GM19025 (cell line): ENCODE results near the gene SDSL.

Source experiments
- ATAC-seq: cut with Tn5 transposase; IDR thresholded peaks from one replicate; pipeline ENCODE4 v1.9.1; 2021; ENCODE audit warnings: mild to moderate bottlenecking, low read depth, moderate library complexity; ENCODE audit not compliant: unreplicated experiment

SDSL gene, protein sequence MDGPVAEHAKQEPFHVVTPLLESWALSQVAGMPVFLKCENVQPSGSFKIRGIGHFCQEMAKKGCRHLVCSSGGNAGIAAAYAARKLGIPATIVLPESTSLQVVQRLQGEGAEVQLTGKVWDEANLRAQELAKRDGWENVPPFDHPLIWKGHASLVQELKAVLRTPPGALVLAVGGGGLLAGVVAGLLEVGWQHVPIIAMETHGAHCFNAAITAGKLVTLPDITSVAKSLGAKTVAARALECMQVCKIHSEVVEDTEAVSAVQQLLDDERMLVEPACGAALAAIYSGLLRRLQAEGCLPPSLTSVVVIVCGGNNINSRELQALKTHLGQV

DNA sequence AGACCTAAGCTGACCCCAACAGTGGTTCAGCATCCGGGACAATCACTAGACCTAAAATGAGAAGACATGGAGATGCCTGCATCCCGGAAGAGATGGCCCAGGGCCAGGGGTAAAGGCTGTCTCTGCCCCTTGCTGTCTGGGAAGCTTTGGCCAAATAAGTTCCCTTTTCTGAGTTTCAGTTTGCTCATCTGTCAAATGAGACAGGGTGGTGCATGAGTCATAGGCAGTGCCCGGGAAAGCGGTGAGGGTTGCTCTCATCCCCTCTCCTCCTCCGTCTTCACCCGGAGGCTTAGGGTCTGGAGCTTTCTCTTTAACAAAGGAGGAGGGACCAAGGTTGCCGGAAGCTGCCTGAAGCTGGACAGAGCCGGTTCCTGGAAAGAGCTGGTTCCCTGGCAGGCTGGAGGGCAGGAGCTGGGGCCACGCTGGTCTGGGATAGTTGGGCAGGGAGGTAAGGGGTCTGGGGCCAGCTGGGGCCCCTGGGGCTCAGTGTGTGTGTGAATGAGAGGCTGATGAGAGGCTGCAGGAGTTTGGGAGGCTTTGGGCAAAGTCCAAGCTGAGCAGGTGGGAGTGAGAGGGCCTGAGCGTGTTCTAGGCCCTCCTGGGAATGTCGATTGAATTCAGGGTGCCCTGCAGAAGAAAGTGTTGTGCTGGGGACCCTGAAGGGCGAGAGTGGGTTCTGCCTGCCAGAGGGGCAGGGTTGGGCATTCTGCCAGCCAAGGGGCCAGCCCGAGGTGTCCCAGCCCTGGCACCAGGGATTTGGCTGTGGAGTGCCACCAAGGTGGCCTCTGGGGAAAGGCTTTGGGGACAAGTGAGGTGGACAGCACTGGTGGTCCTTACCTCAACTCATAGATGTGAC lies at the start of gene SDSL:
Gene SDSL, plus strand, starts transcription at position 351 of the 856 bp plus-strand sequence. CDS start 5,603 bp downstream, outside the sequence.
- peak; percentile 76 for ATAC-seq

DNA sequence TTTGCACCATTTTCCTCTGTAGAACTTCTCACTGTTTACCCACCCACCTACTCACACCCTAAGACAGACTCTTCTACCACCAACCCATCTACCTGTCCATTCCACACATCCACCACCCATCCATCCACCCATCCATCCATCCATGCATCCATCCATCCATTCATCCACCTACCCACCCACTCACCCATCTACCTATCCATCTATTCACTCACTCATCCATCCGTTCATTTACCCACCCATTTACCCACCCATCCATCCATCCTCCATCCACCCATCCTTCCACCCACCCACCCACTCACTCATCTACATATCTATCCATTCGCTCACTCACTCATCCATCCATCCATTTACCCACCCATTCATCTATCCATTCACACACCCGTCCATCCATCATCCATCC lies 48.7 kb upstream of the SDSL start:
- no peak for ATAC-seq

DNA sequence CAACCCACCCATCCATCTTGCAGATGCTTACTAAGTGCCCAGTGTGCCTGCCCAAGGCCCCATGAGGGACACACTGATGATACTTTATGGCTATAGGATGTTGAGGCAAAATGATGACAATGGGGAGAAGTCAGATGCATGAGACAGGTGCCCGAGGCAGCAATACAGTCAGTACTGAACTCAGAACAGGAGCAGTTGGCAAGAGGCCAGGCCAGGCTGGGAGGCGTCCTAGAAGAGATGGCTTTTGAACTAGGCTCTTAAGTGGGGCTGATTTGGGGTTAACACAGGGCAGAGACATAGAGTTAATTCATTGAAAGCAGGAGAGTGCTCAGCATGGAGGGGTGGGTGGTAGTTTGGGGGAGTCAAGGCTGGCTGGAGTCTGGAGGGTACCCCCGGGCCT lies 48.2 kb upstream of the SDSL start:
- no peak for ATAC-seq

DNA sequence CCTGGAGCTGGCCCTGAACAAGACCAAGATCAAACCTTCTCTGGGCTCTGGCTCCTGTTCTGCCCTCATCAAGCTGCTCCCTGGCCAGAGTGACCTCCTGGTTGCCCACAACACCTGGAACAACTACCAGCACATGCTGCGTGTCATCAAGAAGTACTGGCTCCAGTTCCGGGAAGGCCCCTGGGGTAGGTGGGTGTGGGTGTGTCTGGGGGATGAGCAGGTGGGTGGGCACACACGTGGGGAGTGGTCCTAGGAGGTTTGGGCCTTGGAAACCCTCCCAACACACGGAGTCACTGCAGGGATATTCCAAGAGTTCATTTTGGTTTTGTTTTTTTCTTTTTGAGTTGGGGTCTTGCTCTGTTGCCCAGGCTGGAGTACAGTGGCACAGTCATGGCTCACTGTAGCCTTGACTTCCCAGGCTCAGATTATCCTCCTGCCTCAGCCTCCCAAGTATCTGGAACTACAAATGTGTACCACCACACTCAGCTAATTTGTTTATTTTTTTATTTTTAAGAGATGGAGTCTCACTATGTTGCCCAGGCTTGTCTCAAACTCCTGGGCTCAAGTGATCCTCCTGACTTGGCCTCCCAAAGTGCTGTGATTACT lies 47.3 kb upstream of the SDSL start:
- ATAC-seq = no peak

DNA sequence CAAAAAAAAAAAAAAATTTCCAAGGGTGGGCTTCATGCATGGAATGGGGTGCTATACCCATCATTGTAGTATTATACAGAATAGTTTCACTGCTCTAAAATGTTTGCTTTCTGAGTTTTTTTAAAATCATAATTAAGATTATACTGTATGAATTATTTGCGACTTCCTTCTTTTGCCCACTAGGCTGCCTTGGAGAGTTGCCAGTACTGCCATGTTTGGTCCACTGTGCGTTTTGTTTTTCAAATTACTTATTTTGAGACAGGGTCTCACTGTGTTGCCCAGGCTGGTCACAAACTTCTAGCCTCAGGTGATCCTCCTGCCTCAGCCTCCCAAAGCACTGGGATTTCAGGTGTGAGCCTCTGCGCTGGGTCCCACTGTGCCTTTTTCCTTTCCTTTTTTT lies 43.9 kb upstream of the SDSL start:
- no peak for ATAC-seq

DNA sequence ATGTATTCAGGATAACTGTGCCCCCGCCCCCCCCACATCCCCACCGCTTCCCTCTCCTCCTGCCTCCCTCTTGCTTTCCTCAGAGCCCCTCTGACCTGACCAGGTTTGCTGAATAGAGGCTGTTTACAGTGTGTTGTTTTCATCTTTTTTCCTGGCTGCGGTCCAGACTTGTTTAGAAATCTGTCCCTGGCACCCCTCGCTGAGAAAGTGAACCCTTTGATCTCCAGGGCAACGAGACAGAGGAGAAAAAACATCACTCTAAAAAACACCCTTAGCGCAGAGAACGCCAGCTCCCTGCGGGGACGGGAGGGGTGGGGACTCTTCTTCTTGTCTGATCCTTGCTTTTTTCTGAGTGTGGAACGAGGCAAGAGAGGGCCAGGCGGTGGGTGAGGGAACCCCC lies 41.0 kb upstream of the SDSL start:
- ATAC-seq = no peak

DNA sequence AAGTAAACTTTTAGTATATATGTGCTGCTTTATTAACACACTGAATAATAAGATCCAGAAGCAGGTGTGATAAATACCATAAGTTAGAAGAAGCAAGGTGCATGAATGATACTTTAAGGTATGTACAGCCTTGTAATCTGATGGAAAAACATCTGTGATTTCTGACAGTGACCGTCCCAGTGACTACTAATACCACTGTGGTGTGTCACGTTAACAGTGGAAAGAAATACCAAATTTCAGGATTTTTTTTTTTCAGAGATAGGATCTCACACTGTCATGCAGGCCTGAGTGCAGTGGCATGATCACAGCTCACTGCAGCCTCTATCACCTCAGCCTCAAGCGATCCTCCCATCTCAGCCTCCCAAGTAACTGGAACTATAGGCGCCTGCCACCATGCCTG lies 40.0 kb upstream of the SDSL start:
- ATAC-seq = no peak

DNA sequence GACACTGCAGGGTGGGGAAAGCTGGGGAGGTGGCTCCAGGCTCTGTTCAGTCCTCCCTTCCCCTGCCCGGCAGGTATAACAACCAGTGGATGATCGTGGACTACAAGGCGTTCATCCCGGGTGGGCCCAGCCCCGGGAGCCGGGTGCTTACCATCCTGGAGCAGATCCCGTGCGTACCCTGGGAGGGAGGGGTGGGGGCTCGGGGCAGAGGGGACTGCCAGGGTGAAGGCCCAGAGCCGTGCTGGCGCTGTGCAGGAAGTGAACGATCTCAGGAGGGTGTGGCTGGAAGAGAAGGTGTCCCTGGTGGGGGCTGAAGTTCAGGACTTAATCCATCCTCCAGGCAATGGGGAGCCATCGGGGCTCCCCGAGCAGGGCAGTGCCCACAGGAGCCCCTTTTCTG lies 37.4 kb upstream of the SDSL start:
- ATAC-seq = no peak

DNA sequence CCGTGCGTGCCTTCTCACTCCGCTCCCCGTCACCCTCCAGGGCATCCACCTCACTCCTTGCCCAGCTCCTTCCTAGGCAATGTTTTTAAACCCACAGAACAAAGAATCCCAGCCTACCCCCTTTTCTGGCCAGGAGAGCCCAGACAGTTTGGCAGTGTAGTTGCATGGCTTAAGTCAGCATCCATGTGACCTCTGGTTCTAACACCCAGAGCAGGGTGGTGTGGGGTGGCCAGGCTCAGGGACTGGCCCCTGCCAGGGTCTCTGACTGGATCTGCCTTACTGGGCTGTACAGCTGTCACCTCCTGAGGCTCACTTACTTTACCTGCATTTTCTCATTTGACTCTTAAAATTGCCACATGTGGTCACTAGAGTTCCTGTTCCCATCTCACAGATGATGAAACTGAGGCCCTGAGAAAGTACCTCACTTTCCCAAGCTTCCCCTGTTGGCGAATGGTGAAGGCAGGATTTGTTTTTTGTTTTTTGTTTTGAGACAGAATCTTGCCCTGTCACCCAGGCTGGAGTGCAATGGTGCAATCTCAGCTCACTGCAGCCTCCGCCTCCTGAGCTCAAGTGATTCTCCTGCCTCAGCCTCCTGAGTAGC lies 36.8 kb upstream of the SDSL start:
- no peak for ATAC-seq

DNA sequence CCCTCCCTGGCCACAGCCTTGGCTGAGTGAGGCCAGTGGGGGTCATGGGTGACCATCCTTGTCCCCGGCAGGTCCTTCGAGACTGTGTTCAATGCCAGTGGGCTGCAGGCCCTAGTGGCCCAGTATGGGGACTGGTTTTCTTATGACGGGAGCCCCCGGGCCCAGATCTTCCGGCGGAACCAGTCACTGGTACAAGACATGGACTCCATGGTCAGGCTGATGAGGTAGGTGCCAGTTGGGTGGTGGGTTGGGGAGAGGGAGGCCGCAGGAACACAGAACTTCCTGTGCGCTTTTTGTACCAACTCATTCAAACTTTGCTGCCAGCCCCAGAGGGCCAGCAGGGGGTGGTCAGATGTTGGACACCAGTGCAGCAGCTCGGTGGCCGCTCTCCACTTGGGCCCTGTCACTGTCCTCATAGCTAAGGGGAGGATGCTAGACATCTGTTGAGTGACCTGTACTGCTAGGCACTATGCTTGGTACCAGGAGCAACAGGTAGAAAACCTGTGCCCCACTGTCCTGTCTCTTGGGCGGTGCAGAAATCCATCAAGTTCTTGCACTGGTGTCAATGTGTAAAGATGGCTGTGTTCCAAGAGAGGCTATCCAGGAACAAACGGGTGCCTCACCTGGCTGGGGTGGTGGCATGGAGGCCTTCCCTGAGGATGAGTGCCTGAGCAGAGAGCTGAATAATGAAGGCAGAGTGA lies 35.2 kb upstream of the SDSL start:
- ATAC-seq = no peak

DNA sequence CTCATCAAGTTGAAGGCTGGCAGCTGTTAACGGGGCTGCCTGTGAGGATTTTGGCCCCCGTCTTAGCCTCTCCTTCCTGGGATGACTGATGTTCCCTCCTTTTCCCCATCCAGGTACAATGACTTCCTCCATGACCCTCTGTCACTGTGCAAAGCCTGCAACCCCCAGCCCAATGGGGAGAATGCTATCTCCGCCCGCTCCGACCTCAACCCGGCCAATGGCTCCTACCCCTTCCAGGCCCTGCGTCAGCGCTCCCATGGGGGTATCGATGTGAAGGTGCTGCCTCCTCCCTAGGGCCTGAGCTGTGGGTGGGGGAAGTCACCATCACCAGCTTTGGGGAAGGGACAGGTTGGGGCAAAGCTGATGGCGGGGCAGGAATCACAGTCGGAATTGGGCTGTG lies 34.5 kb upstream of the SDSL start:
- no peak for ATAC-seq

DNA sequence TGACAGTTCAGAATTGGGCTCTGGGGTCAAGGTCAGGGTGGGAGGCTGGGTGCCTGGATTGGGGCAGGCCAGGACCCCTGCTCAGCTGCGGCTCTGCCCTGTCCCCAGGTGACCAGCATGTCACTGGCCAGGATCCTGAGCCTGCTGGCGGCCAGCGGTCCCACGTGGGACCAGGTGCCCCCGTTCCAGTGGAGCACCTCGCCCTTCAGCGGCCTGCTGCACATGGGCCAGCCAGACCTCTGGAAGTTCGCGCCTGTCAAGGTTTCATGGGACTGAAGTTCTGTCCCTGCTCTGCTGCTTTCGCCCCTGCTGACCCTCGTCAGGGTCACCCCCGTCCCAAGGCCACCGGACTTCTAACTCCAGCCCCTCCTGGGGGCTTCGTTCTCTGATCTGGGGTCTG lies 33.8 kb upstream of the SDSL start:
- ATAC-seq = no peak

DNA sequence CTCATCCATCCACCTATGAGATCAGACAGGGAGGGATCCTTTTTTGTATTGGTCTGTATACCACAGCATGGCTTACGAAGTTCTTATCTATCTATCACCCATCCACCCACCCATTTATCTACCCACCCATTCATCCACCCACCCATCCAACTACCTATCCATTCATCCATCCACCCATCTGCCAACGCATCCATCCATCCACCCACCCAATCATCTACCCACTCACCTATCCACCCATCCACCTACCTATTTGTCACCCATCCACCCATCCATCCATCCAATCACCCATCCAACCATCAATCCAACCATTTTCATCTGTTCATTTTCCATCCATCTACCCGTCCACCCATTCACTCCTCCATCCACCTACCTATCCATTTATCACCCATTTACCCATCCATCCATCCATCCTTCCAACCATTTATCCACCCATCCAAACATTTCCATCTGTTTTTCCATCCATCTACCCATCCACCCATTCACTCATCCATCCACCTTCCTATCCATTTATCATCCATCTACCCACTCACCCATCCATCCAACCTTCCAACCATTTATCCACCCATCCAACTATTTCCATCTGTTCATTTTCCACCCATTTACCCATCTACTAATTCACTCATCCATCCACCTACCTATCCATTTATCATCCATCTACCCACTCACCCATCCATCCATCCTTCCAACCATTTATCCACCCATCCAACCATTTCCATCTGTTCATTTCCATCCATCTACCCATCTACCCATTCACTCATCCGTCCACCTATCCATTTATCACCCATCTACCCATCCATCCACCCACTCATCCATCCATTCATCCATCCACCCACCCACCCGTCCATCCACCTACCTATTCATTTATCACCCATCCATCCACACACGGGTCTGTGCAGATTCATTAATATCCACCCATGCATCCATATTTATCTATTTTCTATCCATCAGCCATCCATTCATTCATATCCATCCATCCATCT lies 31.8 kb upstream of the SDSL start:
- ATAC-seq = no peak

DNA sequence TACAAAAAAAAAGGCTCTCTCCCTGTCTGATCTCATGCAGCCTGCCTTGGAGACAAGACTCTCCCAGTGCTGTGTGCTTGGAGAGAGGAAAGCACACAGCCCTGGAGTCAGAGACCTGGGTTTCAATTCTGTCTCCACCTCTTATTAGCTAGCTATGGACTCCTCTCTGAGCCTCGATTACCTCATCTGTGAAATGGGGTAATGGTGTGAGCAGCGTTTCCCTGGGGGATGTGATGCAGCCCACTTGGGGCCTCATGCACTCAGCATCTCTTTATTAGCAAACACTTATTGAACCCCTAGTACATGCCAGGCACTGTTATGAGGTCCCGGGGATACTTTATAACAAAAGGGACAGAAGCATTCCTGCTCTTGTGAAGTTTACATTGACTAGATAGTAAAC lies 31.0 kb upstream of the SDSL start:
- no peak for ATAC-seq

DNA sequence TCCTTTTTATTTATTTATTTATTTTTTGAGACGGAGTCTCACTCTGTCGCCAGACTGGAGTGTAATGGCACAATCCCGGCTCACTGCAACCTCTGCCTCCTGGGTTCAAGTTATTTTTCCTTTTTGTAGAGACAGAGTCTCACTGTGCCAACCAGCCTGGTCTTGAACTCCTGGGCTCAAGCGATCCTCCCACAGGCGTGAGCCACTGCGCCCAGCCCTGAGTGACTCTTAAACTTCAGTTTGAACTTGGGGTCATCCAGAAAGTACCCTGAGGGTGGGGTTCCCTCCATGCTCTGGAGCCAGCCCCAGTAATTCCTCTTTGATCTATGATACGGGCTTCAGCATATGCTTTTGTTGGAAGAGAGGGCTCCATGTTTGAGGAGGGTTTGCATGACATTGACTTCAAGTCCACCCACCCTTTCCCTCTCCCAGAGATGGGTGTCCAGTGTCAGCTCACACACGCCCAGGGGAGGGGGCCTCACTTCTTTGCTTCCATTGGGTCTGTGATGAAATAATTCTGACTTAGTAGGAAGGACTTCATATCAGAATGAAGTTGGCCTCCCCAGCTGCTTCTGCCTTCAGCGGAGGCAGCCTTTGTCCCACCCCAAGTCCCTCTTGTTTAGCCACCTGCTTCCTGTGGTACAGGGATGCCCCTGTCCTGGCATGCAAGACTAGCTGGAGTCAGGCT lies 30.4 kb upstream of the SDSL start:
- no peak for ATAC-seq

DNA sequence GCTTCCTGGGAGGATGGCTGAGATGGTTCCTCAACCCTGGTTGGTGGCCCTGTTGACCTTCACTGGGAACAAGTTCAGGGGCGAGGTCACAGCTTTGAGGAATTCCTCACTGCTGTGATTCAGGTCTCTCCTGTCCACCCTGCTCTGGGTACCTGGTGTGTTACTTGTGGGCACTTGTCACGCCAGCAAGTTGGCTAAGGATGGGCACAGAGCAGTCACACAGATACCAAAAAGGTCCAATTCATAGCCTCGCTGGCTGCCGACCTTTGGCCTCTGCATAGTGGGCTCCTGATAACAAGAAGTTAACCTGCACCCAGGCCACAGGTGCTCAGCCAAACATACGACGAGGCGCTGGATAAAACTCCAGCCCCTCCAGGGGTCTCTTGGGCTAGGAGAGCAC lies 29.7 kb upstream of the SDSL start:
- no peak for ATAC-seq

DNA sequence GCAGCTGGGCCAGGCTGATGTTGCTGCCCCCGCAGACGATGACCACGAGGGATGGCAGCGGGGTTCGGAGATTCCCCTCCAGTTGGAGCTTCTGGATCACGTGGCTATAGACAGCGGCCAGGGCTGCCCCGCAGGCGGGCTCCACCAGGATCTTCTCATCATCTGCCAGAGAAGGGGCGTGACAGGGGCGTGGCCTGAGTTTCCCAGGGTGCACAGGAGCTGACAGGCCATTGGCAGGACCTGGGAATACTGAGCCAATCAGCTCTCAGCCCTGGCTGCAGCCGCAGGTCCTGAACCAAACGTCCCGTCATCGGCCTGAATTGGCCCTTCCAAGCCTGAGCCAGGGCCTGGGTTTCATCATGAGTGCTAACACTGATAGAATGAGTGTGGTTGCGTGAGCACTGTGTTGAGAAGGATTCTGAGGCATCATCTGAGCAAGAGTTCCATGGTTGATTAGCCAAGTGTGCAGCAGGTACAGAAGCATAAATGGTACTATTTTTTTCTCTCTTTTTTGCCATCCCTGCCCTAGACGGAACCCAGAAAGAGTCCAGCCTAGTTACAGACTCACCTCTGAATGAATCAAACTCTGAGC lies 29.1 kb upstream of the SDSL start:
- no peak for ATAC-seq

DNA sequence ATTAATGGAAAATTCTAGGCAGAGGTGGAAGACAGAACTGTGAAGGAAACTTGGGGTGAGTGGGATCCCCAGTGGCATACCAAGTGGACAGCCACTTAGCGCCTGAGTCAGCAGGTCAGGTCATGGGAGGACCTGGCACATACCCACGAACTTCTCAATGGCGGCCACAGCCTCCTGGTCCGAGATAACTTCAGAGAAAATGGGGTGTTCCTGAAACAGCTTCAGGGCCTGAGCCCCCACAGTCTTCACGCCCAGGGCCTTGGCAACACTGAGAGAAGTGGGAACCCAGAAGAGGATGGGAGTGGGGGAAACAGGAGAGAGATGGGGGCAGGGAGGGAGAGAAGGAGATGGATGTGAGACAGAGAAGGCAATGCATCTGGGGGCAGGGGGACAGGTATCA lies 28.4 kb upstream of the SDSL start:
- ATAC-seq = no peak
